Thymus (tissue), 2 donors: Measurements from ENCODE around the gene RBPJ. TPM values are rescaled to one million over a fixed set of nuclear protein-coding genes. Genes with fewer than 3 reads are reported as not detected.

Experiments used
- polyA plus RNA-seq: library from polyadenylated mRNA; stranded (reverse); fragments of 200-250 nt; gene quantifications from one replicate; pipeline ENCODE4 v1.2.3, GENCODE V29; 2013
- total RNA-seq: library from RNA; stranded (reverse); fragments of 120-200 nt; gene quantifications from one replicate; pipeline ENCODE4 v1.2.4, GENCODE V29; 2013
- donor health status: healthy.

Gene RBPJ
- total and polyA plus RNA-seq, 2 donors = 42.1 to 46.8 TPM

Other genes starting within 250 kb of the RBPJ start
- gene CCKAR, start 169.5 kb downstream of the RBPJ start, total RNA-seq = 0.09 TPM
- 0.05 TPM for gene CCKAR, start 169.5 kb downstream of the RBPJ start, polyA plus RNA-seq